ENCODE measurements around the gene ATP1B1.

Gene ATP1B1

GRCh38 chr1:169081503-169082123 is 24.9 kb upstream of the ATP1B1 start:
- H2AFZ ChIP-seq (ENCODE audit: low read depth, low read length, severe bottlenecking) = no peak overlapping the region
- H3K4me2 ChIP-seq (ENCODE audit: low read depth, low read length, poor library complexity, severe bottlenecking) = no peak overlapping the region
- no peaks in the 10 kb centered on the region for H3K9me2 ChIP-seq (replicated peaks; ENCODE audit: insufficient read depth, low read length)
- H3K27me3 ChIP-seq (ENCODE audit: low read length) = no peaks in the 10 kb centered on the region
- H3K9me3 ChIP-seq (ENCODE audit: insufficient read depth, low read length) = no peaks in the 10 kb centered on the region
- H3K36me3 ChIP-seq (ENCODE audit: low read length) = no peaks in the 10 kb centered on the region
- H3K9ac ChIP-seq (ENCODE audit: low read length) = no peak overlapping the region
- H3F3A ChIP-seq (ENCODE audit: insufficient read depth) = no peaks in the 10 kb centered on the region
- no peak overlapping the region for H3K27ac ChIP-seq (ENCODE audit: low read depth, low read length)
- no peaks in the 10 kb centered on the region for H3K79me2 ChIP-seq (ENCODE audit: insufficient read depth, low read length)
- no peaks in the 10 kb centered on the region for H4K20me1 ChIP-seq (ENCODE audit: low read depth, low read length)
- TF ChIP-seq CTCF (IDR thresholded peaks at IDR 0.05; ENCODE audit: insufficient read depth, low read length, poor library complexity, severe bottlenecking) (no peak), EZH2phosphoT487 (conservative IDR thresholded peaks at IDR 0.05; ENCODE audit: low read length) (no peak)
- no peak overlapping the region for H3K4me3 ChIP-seq (ENCODE audit: insufficient read depth, low read length, poor library complexity, severe bottlenecking)

GRCh38 chr1:169085911-169086310 is 20.6 kb upstream of the ATP1B1 start:
- H2AFZ ChIP-seq (ENCODE audit: low read depth, low read length, severe bottlenecking) = no peak overlapping the region
- no peak overlapping the region for H3K27ac ChIP-seq (ENCODE audit: low read depth, low read length)
- H3K79me2 ChIP-seq (ENCODE audit: insufficient read depth, low read length) = no peaks in the 10 kb centered on the region
- no peaks in the 10 kb centered on the region for H4K20me1 ChIP-seq (ENCODE audit: low read depth, low read length)
- H3F3A ChIP-seq (ENCODE audit: insufficient read depth) = no peaks in the 10 kb centered on the region
- H3K9me2 ChIP-seq (replicated peaks; ENCODE audit: insufficient read depth, low read length) = no peaks in the 10 kb centered on the region
- H3K27me3 ChIP-seq (ENCODE audit: low read length) = no peaks in the 10 kb centered on the region
- H3K4me2 ChIP-seq (ENCODE audit: low read depth, low read length, poor library complexity, severe bottlenecking) = no peak overlapping the region
- H3K9me3 ChIP-seq (ENCODE audit: insufficient read depth, low read length) = no peaks in the 10 kb centered on the region
- H3K9ac ChIP-seq (ENCODE audit: low read length) = no peak overlapping the region
- H3K36me3 ChIP-seq (ENCODE audit: low read length) = no peaks in the 10 kb centered on the region
- TF ChIP-seq CTCF (IDR thresholded peaks at IDR 0.05; ENCODE audit: insufficient read depth, low read length, poor library complexity, severe bottlenecking) (no peak), EZH2phosphoT487 (conservative IDR thresholded peaks at IDR 0.05; ENCODE audit: low read length) (no peak)
- no peak overlapping the region for H3K4me3 ChIP-seq (ENCODE audit: insufficient read depth, low read length, poor library complexity, severe bottlenecking)

GRCh38 chr1:169086603-169087455 is 19.7 kb upstream of the ATP1B1 start:
- Histone ChIP-seq H2AFZ (ENCODE audit: low read depth, low read length, severe bottlenecking) (no peak overlapping the region), H3K9me3 (ENCODE audit: insufficient read depth, low read length) (no peaks in the 10 kb centered on the region), H3K27me3 (ENCODE audit: low read length) (no peaks in the 10 kb centered on the region), H3K79me2 (ENCODE audit: insufficient read depth, low read length) (no peaks in the 10 kb centered on the region), H4K20me1 (ENCODE audit: low read depth, low read length) (no peaks in the 10 kb centered on the region), H3F3A (ENCODE audit: insufficient read depth) (no peaks in the 10 kb centered on the region), H3K36me3 (ENCODE audit: low read length) (no peaks in the 10 kb centered on the region), H3K4me2 (ENCODE audit: low read depth, low read length, poor library complexity, severe bottlenecking) (no peak overlapping the region), H3K27ac (ENCODE audit: low read depth, low read length) (no peak overlapping the region), H3K4me3 (ENCODE audit: insufficient read depth, low read length, poor library complexity, severe bottlenecking) (no peak overlapping the region), H3K9me2 (replicated peaks; ENCODE audit: insufficient read depth, low read length) (no peaks in the 10 kb centered on the region), H3K9ac (ENCODE audit: low read length) (no peak overlapping the region)
- TF ChIP-seq CTCF (IDR thresholded peaks at IDR 0.05; ENCODE audit: insufficient read depth, low read length, poor library complexity, severe bottlenecking) (no peak), EZH2phosphoT487 (conservative IDR thresholded peaks at IDR 0.05; ENCODE audit: low read length) (no peak)

Measured in SU-DHL-6 (cell line).